ENCODE measurements around the gene FLT1.

DNA sequence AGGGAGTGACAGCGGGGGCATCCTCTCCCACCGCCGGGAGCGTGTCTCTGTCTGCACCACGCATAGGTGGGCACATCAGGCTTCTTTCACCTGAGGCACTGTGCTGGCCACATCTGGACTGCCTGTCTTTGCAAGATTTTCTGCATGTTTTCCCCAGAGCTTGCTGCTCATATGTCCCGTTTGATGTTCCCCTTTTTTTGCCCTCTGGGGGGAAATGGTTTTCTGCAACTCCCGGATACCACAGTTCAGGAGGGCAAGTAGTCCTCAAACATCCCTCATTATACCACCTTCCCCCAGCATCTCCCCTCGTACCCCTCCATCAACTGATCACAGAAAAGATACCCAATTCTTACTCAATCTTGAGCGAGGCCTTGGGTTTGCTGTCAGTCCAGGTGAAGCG is 188.6 kb downstream of the FLT1 start:
- TF ChIP-seq, protein P1, sequence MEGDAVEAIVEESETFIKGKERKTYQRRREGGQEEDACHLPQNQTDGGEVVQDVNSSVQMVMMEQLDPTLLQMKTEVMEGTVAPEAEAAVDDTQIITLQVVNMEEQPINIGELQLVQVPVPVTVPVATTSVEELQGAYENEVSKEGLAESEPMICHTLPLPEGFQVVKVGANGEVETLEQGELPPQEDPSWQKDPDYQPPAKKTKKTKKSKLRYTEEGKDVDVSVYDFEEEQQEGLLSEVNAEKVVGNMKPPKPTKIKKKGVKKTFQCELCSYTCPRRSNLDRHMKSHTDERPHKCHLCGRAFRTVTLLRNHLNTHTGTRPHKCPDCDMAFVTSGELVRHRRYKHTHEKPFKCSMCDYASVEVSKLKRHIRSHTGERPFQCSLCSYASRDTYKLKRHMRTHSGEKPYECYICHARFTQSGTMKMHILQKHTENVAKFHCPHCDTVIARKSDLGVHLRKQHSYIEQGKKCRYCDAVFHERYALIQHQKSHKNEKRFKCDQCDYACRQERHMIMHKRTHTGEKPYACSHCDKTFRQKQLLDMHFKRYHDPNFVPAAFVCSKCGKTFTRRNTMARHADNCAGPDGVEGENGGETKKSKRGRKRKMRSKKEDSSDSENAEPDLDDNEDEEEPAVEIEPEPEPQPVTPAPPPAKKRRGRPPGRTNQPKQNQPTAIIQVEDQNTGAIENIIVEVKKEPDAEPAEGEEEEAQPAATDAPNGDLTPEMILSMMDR (IDR thresholded peaks at IDR 0.05; ENCODE audit: insufficient read depth, low read length): no peak
- TF ChIP-seq POLR2AphosphoS5 (IDR thresholded peaks at IDR 0.05; ENCODE audit: low read depth) (no peak), REST (IDR thresholded peaks at IDR 0.05; ENCODE audit: insufficient replicate concordance, low read depth) (no peak), GABPA (IDR thresholded peaks at IDR 0.05; ENCODE audit: low read depth) (peak; percentile 54; the same call in 1 of the 2 replicates), SPI1 (IDR thresholded peaks at IDR 0.05; ENCODE audit: borderline replicate concordance, low read depth) (peak; percentile 67; the same call in 1 of the 2 replicates)

All from HL-60 (cell line).